HUDEP-2 (cell line): ENCODE results near the gene FRAS1.
"Not testable (repeated sequence)": the region's sequence is repeated elsewhere in the genome, so short reads cannot be mapped to it uniquely, and the experiment has no call there.

Experiments
- DNase-seq, 76 experiments: peaks; one replicate each; lab custom pipeline; 2025; ENCODE audit not compliant: unreplicated experiment in 76 of 76; lab: John Stamatoyannopoulos, UW

The FRAS1 gene

GRCh38 chr4:78205591-78205990 is 148.5 kb downstream of the FRAS1 start:
- DNase-seq, result no peak

- DNase-seq, result no peak
These were observed 150.4 kb downstream of the FRAS1 start for GRCh38 chr4:78207541-78207940.

DNA sequence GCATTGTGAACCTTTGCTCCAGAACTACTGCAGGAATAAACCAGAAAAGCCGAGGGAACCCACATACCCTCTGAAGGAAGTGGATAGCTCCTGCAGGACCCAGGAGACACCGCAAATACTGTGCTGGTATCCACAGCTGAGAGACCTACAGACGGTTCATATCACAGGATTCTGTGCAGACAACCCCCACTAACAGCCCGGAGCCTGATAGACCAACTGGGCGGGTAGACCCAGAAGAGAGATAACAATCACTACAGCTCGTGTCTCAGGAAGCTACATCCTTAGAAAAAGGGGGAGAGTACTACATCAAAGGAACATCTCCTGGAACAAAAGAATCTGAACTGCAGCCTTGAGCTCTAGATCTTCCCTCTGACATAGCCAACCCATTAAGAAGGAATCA is 150.8 kb downstream of the FRAS1 start:
- no peak for DNase-seq

GRCh38 chr4:78208896-78209295 is 151.8 kb downstream of the FRAS1 start:
- DNase-seq, result not testable (repeated sequence)

GRCh38 chr4:78210694-78211410 is 153.7 kb downstream of the FRAS1 start:
- DNase-seq, result no peak

GRCh38 chr4:78213218-78213617 is 156.1 kb downstream of the FRAS1 start:
- DNase-seq, result no peak

- DNase-seq, result no peak
These were observed 157.0 kb downstream of the FRAS1 start for GRCh38 chr4:78214078-78214477.

DNA sequence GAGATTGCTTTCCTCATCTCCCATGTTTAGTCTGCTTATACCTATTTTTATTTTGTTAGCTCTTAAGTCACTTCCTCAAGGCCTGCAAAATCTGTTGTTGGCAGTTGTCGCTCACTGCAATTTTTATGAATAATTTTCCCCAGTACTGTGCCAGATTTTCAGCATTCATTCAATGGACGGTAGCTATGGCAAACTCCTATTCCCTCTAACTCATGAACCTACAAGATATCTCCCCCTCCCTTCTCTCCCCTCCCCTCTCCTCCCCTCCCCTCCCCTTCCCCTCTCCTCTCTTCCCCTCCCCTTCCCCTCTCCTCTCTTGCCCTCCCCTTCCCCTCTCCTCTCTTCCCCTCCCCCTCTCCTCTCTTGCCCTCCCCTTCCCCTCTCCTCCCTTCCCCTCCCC is 160.4 kb downstream of the FRAS1 start:
- no peak for DNase-seq

DNA sequence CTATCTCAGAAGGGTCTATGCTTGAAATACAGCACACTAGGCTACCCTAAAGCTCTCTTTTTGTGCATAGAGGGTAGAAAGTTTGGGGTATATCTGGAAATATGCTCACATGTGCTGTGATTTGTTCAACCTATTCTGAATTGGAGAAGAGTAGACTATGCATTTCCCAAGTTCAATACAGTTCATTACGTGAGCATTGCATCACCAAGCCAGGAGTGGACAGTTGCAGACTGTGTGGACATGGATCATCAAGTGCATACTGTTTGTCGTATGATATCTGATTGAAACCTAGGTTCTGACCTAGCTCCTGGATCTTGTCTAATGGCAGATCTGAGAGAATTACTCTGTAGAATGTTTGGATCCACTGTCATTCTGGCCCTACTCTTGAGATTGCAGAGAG is 161.1 kb downstream of the FRAS1 start:
- no peak for DNase-seq

DNA sequence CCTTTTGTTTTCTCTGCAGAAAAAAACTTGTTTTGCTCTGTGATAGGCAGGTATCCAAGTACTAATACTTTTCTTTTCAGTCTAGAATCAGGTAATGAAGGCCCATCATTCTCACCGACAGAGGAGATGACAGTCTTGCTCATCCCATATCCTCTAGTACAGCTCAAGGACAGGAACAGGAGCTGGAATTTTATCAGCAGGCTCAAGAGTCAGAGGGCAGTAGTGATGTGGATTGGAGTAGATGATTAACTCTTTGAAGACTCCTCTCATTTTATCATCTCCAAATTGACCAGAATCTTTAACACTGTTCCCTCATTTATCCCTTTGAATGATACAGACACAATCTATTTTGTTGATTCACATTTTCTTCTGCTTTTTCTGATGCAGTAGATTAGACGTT is 162.7 kb downstream of the FRAS1 start:
- no peak for DNase-seq

DNA sequence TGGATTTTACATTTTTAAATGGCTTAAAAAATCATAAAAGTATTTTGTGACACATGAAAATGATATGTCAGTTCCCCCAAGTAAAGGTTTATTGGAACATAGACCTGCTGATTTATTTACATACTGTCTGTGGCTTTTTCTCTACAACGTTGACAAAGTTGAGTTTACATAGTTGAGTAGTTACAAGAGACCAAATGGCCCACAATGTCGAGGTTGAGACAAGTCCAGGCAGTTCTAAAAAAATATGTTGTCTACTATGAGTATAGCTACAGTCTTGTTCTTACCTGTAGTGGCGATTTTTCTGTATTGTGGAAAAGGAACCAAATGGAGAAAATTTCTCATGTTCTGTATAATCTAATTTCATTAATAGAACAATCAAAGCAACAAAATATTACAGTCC is 163.2 kb downstream of the FRAS1 start:
- DNase-seq, result no peak

GRCh38 chr4:78222575-78223186 is 165.6 kb downstream of the FRAS1 start:
- no peak for DNase-seq

GRCh38 chr4:78225236-78225635 is 168.1 kb downstream of the FRAS1 start:
- no peak for DNase-seq

DNA sequence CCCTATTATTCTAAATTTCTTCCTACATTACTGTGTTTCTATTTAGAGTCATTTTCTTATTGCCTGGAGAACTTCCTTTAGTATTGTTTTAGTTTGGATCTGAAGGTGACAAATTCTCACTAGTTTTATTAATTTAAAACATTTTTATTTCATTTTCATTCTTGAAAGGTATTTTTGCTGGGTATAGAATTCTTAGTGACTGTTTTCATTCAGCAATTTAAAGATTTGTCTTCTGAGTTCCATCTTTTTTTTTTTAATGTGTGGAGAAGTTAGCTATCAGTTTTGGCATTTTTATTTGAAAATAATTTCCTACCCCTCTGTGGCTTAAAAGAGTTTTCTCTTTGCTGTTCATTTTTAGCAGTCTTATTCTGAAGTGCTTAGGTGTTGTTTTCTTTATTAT is 169.2 kb downstream of the FRAS1 start:
- no peak for DNase-seq

- DNase-seq, result no peak
These were observed 170.4 kb downstream of the FRAS1 start for GRCh38 chr4:78227411-78228057.

DNA sequence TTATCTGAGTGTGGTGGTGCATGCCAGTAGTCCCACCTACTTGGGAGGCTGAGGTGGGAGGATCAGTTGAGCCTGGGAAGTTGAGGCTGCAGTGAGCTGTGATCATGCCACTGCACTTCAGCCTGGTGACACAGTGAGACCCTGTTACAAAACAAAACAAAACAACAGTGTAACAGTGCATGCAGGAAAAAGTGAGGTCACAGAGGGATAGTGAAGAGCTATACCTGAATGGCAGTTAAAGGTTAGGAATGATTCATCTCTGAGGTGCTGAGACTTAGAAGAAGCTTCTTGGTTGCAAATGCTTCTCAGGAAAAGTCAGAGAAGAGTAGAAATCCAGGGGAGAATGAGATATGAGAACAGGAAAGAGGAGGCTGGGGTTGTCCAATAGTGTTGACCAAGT is 178.7 kb downstream of the FRAS1 start:
- DNase-seq, result no peak

DNA sequence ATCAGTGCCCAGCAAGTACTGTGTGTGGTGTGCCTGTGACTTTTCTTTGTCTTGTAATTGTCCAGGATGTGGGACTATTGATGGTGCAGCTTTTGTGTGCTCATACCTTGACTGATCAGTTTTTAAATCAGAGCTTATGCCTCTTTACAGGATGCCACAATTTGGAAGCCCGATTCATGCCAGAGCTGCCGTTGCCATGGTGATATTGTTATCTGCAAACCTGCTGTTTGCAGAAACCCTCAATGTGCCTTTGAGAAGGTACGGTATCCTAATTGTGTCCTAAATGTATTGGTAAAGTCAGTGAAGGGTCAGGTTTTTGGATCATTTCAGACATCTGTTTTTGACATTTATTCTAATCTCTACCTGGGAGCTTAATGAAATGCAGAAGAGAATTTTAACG is 180.2 kb downstream of the FRAS1 start:
- no peak for DNase-seq

- DNase-seq, result no peak
These were observed 184.9 kb downstream of the FRAS1 start for GRCh38 chr4:78242071-78242470.

GRCh38 chr4:78244705-78245485 is 187.8 kb downstream of the FRAS1 start:
- DNase-seq, result no peak

DNA sequence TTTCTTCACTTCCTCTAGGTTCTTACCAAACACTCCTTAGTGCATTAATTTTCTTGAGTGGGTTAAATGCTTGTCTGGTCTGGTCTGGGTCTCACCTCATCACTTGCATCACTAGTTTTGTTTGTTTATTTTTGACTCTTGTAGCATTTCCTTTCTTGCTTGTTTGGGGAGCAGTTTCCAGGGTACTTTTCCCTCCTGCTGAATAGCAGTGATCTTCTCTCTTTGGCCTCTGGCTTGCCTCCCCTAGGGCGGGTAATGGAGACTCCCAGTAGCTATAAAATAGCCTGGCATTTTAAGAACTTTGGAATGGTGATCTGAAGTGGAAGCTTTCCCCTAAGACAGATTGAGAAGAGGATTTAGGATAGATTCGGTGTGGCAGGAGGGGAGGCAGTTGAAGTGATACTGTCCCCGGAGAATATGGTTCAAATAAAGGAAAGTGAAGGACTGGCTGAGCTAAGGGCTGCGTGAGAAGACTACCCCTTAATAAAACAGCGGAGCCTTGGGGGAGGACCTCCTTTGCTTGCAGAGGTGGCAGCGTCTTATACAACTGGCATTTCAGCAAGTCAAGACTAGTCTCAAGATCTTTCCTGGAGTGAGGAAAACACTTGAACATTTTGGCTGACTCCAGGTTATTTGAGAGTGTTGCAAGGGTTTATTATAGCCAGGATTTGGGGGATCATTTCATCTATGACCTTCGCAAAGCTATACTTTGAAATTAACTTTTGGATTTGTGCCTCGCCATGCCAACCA is 190.6 kb downstream of the FRAS1 start:
- DNase-seq, result no peak

DNA sequence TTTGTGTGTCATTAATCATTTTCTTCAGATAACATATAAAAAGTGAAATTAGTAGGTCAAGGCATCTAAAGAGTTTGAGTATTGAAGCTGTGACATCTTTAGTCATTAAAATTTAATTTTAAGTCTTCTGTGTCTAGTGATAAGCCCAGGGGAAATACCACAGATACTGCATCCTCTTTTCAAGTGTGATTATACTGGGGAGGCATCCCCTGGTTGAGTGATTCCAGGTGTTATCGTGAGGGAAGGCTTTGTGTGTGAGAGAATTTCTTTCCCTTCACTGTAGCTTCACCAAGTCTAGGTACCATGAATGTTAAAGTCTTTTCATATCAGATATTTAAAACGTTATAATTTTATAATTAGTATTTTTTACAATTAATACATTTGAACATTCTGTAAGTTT is 193.4 kb downstream of the FRAS1 start:
- DNase-seq, result no peak
